GM21528 (cell line): ENCODE results near the gene GM2A.
"Not testable (repeated sequence)": the region's sequence is repeated elsewhere in the genome, so short reads cannot be mapped to it uniquely, and the experiment has no call there.

ENCODE experiments used
- ATAC-seq: cut with Tn5 transposase; IDR thresholded peaks from one replicate; pipeline ENCODE4 v1.9.1; 2021; ENCODE audit warnings: mild to moderate bottlenecking, moderate library complexity; ENCODE audit not compliant: unreplicated experiment, low FRiP score

Gene GM2A

GRCh38 chr5:151284392-151284967 lies 31.5 kb downstream of the GM2A start:
- ATAC-seq: no peak

- no peak for ATAC-seq
Observed at GRCh38 chr5:151285683-151286082, 32.7 kb downstream of the GM2A start.

- ATAC-seq: no peak
Observed at GRCh38 chr5:151286246-151286645, 33.3 kb downstream of the GM2A start.

- no peak for ATAC-seq
Observed at GRCh38 chr5:151288180-151288579, 35.2 kb downstream of the GM2A start.

- no peak for ATAC-seq
Observed at GRCh38 chr5:151293624-151294023, 40.6 kb downstream of the GM2A start.

GRCh38 chr5:151295138-151295537 lies 42.2 kb downstream of the GM2A start:
- ATAC-seq: no peak

- ATAC-seq: no peak
Observed at GRCh38 chr5:151295791-151296477, 42.9 kb downstream of the GM2A start.

- no peak for ATAC-seq
Observed at GRCh38 chr5:151296478-151296830, 43.5 kb downstream of the GM2A start.

- no peak for ATAC-seq
Observed at GRCh38 chr5:151296974-151297373, 44.0 kb downstream of the GM2A start.

GRCh38 chr5:151298063-151298855 lies 45.3 kb downstream of the GM2A start:
- ATAC-seq: no peak

GRCh38 chr5:151303666-151304065 lies 50.7 kb downstream of the GM2A start, which contains the start of gene SLC36A3:
Gene SLC36A3, minus strand, starts transcription at chr5:151303766. Its CDS starts 412 bp downstream, at chr5:151303354.
- ATAC-seq: no peak

GRCh38 chr5:151309266-151309665 lies 56.3 kb downstream of the GM2A start:
- not testable (repeated sequence) for ATAC-seq

- not testable (repeated sequence) for ATAC-seq
Observed at GRCh38 chr5:151309821-151310220, 56.8 kb downstream of the GM2A start.

GRCh38 chr5:151310932-151311331 lies 57.9 kb downstream of the GM2A start:
- ATAC-seq: no peak

- ATAC-seq: no peak
Observed at GRCh38 chr5:151312756-151313324, 59.9 kb downstream of the GM2A start.

GRCh38 chr5:151313357-151313756 lies 60.4 kb downstream of the GM2A start:
- ATAC-seq: no peak

GRCh38 chr5:151315998-151316597 lies 63.1 kb downstream of the GM2A start:
- no peak for ATAC-seq

GRCh38 chr5:151317871-151318270 lies 64.9 kb downstream of the GM2A start:
- ATAC-seq: no peak

- no peak for ATAC-seq
Observed at GRCh38 chr5:151318850-151319732, 66.1 kb downstream of the GM2A start.
